Tongue (tissue), 2 donors: ENCODE data around the gene KICS2. TPM values are rescaled to one million over a fixed set of nuclear protein-coding genes. Genes with fewer than 3 reads are reported as not detected.
"Not testable (repeated sequence)": the region's sequence is repeated elsewhere in the genome, so short reads cannot be mapped to it uniquely, and the experiment has no call there.

Experiments
- DNase-seq: peaks from one replicate; pipeline ENCODE4 v3.0.0-alpha.2; 2015
- total RNA-seq: library from RNA; depleted of rRNA; stranded (reverse); fragments of >200 nt; gene quantifications from one replicate; pipeline ENCODE4 v1.2.3, GENCODE V29; 2014

KICS2 gene
- total RNA-seq, 1 donor from 2014 or later = 7.6 TPM

DNA sequence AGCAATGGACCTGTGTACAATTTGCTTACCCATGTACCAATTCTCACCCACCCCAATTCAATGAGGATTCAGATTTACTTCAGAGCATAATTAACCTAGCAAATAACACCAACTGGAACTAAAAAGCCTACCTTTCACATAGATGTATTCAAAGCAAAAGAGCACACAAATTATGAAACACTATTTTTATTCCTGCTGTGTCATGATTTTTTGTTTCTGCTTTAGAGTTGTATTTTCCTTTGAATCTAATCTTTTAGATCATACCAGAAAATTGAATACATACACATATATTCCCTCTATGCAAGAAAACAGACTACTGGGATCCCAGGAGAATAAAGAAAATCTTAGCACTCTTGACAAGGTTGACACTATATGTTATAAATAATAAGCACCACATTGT is 5.9 kb downstream of the KICS2 start:
- DNase-seq = no peak

DNA sequence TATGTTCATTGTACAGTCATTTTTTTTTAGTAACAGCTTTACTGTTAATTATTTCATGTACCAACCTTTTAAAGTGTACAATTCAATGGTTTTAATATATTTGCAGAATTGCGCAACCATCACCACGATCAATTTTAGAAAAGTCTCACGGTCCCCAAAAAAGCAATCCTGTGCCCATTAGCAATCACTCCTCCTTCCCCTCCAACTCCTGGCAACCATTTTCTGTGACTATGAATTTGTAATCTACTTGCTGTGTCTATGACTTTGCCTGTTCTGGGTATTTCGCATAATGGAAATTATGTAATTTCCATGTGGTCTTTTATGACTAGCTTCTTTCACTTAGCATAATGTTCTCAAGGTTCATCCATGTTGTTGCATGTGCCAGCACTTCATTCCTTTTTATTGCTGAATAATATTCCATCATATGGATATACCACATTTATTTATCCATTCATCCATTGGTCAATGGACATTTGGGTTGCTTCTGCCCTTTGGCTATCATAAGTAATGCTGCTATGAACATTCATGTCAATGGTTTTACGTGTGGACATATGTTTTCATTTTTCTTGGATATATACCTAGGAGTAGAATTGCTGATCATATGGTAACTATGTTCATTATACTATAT is 9.9 kb downstream of the KICS2 start:
- no peak for DNase-seq

DNA sequence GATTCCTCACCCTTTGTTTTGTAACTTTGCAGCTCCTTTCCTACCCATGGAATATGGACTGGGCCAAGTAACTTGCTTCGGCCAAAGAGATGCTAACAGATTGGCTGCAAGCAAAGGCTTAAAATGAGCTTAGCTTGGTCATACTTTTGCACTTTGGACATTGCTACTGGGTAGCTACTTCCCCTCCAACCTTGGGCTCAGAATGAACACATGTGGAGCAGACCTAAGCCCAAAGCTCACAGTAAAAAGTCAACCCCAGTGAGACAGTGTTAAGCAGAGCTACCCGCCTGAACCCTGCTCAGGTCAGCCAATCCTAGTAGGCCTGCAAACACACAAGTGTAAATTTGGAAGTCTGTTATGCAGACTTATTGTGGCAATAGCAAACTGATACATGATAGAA is 14.6 kb downstream of the KICS2 start:
- DNase-seq = no peak

DNA sequence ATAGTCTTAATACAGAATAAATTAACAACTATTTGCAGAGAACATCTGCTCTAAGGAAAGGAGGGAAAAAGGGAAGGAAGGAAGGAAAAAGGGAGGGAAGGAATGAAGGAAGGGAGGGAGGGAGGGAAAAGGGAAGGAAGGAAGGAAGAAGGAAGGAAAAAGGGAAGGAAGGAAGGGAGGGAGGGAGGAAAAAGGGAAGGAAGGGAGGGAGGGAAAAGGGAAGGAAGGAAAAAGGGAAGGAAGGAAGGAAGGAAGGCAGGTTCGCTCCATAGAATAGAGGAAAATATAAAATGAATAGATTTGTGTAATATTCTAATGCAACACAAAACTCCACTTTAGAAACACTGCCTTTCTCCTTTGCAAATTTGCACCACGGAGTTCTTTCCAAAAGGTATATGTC is 16.6 kb downstream of the KICS2 start:
- no peak for DNase-seq

DNA sequence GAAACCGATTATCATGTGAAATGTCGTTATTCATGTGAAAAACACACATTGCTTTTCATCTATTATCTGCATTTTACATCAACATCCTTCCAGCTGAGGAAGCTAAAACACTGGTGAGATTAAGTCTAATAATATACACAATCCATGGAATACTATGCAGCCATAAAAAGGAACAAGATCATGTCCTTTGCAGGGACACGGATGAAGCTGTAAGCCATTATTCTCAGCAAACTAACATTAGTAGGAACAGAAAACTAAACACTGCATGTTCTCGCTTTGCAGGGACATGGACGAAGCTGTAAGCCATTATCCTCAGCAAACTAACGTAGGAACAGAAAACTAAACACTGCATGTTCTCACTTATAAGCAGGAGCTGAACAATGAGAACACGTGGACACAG is 18.3 kb downstream of the KICS2 start:
- no peak for DNase-seq

DNA sequence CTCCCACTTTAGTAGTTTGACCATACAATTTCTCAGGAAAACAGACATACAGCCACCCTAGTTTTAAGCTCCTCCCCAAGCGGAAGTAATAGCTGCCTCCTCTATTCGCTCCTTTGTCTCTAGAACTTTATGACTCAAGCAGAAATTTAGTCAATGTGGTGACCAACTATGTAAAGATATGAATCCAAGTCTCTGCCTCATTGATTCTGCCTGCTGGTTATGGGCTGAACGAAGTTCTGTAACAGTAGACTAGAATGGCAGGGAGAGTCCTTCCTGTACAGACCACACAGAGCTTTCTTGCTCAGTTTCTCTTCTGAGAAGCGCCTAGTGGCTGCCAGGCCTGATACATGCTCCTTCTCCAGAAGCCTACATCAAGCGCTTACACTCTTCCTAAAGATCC is 19.1 kb downstream of the KICS2 start:
- DNase-seq = no peak

DNA sequence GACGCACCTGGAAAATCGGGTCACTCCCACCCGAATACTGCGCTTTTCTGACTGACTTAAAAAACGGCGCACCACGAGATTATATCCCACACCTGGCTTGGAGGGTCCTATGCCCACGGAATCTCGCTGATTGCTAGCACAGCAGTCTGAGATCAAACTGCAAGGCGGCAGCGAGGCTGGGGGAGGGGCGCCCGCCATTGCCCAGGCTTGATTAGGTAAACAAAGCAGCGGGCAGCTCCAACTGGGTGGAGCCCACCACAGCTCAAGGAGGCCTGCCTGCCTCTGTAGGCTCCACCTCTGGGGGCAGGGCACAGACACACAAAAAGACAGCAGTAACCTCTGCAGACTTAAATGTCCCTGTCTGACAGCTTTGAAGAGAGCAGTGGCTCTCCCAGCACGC is 26.3 kb downstream of the KICS2 start:
- not testable (repeated sequence) for DNase-seq

DNA sequence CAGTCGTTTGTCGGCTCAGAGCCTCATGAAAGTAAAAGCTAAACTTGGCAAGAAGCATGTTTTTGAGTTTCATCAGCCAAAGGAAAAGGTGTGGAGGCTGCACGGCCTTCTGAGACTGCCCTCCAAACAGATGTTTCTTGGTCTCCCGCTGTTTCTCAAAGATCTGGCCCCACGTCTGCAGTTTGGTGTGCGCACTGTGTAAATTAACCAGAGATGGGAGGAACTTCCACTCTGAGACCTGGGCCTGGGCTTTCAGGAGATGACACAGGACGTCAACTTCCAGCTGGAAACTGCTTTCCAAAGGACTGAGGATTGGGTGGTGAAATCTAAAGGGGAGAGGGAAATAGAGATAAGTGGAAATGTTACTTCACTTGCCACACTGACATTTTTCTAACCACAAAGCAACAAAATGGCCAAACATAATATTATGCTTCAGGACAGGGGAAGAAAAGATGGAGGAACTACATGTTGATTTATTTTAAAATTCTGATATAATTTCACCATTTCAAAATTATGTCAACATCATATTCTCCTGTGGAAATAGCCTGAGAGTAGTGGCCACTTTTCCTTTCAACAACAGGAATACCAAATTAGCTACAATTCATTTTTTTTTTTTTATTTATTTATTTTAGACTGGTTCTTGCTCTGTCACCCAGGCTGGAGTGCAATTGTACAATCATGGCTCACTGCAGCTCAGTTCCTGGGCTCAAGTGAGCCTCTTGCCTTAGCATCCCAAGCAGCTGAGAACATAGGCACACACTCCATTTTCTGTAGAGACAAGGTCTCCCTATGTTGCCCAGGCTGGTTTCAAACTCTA is 27.6 kb downstream of the KICS2 start:
- peak; percentile 15 for DNase-seq

DNA sequence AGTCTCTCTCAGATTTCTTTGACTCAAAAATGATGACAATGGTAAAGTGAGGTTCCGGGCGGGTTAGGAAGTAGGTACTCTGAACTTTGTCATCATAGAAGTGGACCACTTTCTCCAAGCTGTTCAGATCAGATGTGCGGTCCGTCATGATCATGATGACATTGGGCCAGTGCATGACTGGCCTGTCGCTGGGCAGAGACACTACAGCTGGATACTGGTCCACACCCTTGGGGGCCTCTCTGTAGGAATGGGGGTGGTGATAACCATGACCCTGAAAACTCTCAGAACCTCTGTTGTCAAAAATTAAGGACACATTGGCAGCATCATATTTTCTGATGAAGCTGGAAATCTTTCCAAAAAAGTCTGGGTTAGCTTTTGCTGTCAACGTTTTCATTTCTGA is 28.2 kb downstream of the KICS2 start:
- DNase-seq = no peak

DNA sequence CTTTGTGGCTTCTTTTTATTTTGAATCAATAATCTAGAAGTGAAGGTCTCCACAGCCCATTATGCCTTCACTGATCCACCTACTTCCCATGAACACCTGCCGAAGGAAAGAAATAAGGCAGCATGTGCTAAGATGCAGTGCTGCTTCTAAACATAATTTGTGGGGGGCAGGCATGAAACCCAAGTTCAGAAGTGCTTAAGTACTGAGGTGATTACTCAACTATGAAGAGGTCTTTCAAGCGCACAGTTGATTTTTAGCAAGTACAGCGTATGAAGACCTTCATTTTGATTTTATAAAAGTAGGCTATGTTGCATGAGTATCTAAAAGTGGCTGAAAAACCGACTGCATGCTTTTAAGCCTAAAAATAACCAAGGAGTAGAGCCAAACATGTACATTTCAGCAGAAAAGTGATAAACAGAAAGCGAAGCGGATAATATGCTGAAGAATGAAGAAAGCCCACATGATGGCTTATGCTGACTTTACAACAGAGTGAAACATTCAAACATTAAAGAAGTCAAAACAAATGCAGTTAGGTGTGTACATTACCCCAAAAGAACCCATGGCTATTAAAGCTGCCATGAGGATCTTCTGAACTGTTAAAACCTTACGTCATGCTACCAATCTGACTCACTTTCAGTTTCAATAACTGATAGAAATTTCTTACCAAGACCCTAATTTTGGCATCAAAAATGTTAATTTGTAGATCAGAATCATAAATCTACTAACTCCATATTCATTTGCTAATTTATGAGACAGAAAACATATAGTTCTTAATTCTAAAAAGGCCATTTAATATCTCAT is 29.3 kb downstream of the KICS2 start:
- no peak for DNase-seq

DNA sequence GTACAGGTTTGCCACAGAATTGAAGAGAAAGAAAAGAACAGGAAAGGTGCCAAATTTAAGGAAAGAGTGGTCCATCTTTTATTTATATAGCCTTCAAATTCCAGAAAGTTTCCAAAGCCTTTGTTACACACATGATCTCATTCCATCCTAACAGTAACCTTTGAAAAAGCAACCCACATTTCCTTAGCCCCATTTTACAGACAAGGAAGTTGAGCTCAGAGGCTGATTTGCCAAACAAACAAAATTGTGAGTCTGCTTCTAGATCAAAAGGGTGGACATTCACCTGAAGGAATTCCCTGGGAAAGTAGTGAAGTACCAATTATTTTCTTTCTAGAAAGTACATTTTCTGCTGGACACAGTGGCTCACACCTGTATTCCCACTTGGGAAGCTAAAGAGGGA is 32.0 kb downstream of the KICS2 start:
- no peak for DNase-seq

DNA sequence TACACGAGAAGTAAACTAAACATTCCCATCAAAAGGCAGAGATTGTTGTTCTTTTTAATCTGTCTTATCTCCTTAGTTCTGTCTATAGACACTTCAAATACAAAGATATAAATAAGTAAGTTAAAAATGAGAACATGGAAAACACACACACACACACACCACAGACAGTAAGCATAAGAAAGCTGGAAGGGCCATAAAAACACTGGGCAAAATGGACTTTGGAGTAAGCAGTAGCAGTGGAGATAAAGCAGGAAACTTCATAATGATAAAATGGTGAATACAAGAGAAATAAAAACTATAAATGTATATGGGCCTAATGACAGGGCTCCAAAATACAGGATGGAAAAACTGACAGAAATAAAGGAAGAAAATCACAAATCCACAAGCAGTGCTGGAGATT is 32.6 kb downstream of the KICS2 start:
- no peak for DNase-seq

DNA sequence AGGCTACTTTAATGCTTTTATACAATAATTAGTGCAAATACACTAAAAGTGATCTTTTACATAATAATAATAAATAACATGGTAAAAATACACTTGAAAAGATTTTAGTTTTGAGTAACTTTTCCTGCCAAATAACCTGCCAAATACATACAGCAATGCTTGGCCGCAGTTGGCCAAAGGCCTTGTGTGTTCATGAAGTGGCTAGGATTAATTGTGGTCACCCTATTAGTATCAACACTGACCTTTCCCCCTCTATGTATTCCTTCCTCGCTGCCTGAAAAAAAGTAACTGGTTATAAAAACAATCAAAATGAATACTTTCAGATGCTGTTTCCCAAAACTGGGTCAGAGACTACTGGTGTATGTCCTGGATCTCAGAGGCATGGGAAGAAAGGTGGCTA is 34.3 kb downstream of the KICS2 start:
- DNase-seq = no peak

DNA sequence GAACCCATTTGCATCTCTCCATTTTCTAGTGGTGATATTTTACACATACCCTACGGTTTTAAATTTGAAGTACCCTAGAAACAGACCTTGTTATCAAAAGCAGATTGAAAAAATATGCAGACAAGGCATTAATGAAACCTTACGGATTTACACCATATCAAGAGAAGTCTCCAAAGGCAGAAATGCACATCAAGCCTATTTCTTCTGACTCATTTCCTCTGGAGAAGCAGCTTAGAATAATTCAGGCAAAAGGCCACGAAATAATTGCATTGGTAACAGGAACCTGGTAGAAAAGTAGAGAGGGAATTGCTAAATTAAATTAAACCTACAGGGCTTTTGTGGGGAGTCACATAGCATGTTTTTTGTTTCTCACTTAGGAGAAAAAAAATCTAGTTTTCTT is 34.7 kb downstream of the KICS2 start:
- no peak for DNase-seq

DNA sequence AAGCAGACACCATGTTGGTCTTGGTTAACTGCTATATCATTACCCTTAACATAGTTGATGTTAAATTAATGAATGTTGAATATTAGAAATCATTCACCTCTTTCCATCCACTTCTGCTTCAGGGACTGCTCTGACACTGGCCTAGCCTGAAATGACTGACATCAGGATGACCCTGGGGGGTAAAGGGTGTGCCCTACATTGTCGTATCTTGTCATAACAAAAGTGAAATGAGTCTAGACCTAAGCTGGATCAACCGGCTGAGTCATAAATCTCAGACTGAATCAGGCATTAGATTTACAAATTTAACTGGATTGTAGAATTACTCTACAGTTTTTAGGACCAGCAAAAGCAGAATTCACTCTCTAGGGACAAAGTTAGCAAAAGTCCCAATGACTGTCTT is 35.3 kb downstream of the KICS2 start:
- DNase-seq = no peak

DNA sequence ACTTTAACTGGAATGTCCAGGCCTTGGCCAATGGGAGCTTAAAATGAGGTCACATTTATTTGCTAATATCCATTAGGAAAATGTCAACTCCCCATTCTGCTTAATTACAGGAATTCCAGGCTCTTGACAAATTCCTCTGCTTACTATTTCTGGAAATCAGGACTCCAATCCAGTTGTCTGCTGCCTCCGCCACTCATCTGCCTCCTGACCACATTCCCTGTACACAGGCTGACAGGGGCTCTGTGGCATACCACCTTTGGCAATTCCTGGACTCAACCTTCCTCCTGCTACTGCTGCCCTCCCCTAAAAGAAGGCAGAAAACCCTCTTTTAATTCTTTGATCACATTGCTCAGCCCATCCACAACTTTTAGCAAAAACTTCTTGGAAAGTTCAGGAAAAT is 37.9 kb downstream of the KICS2 start:
- no peak for DNase-seq

DNA sequence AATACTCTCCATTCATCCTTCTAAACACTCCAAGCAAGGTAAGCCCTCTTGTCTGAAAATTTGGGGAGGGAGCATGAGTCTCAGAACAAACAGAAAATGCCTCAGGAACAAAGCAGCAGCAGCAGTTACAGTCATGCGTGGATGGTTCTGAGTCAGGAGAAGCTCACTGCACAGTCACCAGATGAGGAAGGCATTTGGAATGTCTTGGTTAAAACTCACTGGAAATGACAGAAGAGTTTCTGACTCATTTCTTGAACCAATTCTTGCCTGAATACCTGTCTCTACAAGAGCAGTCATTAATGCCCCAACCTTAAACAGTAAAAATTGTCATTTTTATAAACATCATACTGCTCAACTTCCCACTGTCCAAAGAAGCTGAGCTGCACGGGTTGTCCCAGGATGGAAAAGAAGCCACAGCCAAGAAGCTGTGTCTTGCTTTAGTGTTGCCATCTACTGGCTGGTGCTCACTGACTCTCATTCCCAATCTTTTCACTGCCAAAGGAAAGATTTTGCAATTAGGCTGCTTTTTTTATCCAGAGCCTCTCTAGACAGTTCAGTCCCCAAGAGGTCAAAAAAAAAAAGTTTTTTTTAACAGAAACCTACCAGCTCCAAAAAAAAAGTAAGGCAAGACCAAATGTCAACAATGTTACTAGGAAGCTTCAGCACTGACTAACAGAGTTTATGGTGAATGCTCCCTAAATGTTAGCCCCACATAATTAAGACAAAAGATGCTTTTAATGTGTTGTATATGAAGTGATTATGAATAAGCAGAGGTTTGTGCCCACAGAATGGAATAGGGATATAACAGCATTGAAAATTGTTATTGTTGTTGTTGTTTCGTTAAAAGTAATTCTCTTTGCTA is 40.4 kb downstream of the KICS2 start:
- DNase-seq = peak; percentile 83

DNA sequence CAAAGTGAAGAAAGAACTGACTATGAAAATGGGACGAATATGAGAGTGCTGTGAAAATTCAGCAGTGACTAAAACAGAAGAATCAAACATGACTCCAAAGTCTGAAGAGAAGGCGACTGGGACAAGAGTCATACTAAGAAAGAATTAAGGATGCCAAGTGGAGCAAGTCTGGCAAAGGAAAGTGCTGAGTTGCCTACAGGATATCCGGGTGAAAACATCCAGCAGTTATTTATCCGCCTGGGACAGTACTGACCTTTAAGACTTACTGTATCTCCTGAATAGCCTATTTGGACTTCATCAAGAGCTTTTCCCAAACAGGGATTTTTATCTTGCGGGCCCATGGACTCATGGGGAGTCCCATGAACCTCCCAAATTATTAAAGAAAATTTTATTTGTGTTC is 41.1 kb downstream of the KICS2 start:
- no peak for DNase-seq

DNA sequence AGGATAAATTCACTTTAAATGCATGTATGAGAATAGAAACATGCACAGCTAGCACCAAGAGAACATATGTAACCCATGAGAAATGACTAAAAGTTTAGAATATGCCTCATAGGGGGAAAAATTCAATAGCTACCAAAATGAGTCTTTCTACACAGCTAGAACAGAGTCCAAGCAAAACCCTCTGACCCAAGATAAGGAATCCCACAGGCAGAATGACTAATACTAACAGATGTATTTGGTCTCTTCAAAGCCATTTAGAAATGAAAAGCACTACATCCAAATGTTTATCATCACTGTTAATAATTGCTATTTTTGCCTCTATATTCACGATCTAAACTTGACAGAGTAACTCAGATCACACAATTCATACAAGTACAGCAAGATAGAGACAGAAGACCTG is 44.0 kb downstream of the KICS2 start:
- DNase-seq = no peak

DNA sequence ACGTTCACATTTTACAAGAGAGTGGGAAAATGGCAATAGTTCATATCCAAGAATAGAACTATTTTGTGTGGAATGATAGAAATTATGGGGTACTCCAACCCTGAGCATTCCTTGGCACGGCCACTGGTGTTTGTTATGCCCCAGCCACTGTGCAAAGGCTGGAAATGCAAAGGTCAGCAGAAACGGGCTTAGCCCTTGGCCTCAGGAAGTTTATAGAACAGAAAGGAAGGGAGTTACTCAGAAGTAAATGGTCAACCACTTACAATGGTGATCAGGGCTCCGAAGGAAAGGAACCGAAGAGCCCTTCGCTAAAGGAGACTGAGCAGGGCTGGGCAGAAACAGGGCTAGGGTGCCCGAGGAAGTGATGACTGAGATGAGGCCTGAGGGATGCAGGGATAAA is 45.1 kb downstream of the KICS2 start:
- DNase-seq = no peak

DNA sequence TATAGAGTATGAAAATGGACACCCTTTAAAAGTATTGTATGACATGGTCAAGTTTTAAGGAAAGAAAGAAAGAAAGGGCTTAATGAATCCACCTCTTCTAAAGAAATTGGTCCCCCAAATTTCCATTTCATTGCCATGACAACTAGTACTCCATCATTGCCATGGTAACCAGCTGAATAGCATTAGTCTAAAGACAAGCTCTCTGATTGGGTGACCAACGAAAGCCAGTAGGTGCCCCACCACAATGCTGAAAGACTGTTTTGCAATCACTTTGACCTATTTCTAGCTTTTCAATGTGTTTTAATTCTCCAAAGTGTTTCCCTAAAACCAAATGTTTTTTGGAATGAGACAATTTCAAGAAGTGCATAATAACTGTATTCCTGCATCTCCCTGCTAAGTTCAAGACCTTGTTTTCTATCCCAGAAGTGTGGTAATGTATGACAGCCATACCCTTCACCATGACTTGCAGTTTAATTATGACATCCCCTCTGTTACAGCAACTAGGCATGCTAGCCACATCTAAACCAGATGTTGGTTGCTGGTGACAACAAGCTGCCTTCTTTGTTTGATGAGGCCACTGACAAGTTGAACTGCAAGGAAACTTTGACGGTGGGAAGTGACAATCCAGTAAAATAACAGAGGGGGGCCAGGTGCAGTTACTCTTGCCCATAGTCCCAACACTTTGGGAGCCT is 46.7 kb downstream of the KICS2 start:
- no peak for DNase-seq

DNA sequence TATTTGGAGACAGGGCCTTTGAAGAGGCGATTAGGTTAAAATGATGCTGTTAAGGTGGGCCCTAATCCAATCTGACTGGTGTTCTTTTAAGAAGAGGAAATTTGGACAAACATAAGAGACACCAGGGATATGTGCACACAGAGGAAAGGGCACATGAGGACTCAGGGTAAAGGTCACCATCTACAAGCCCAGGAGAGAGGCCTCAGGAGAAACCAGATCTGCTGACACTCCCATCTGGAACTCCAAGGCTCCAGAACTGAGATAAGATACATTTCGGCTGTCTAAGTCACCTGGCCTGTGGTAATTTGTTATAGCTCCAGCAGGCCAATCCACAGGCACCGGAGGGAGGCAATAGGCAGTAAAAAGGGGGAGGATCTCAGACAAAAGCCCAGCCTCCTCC is 48.6 kb downstream of the KICS2 start:
- DNase-seq = no peak
